ENCODE results near the gene NEURL1.

GRCh38 chr10:103632247-103632642, 138.7 kb downstream of the NEURL1 start:
- TF ChIP-seq GATA2 (IDR thresholded peaks at IDR 0.05; ENCODE audit: low read depth, low read length) (no peak), GATA3 (IDR thresholded peaks at IDR 0.05; ENCODE audit: low read depth, low read length) (no peak)

All from SH-SY5Y (cell line).